Measurements from ENCODE around the gene ACVR1B.
"Not testable (repeated sequence)": the region's sequence is repeated elsewhere in the genome, so short reads cannot be mapped to it uniquely, and the experiment has no call there.

ACVR1B gene

GRCh38 chr12:51972422-51972812, 20.9 kb downstream of the ACVR1B start:
- DNase-seq = no peak

GRCh38 chr12:51972849-51973273, 21.4 kb downstream of the ACVR1B start:
- DNase-seq = no peak

- no peak for DNase-seq
These were observed 22.1 kb downstream of the ACVR1B start for GRCh38 chr12:51973560-51973959.

- DNase-seq = no peak
These were observed 23.1 kb downstream of the ACVR1B start for GRCh38 chr12:51974646-51975045.

- no peak for DNase-seq
These were observed 23.7 kb downstream of the ACVR1B start for GRCh38 chr12:51975196-51975595.

- DNase-seq = peak; percentile 79
These were observed 25.1 kb downstream of the ACVR1B start for GRCh38 chr12:51976376-51977160.

- DNase-seq = no peak
These were observed 25.8 kb downstream of the ACVR1B start for GRCh38 chr12:51977320-51977753.

- not testable (repeated sequence) for DNase-seq
These were observed 27.8 kb downstream of the ACVR1B start for GRCh38 chr12:51979306-51979705.

GRCh38 chr12:51980051-51980808, 28.7 kb downstream of the ACVR1B start:
- DNase-seq = peak; percentile 72

- no peak for DNase-seq
These were observed 29.3 kb downstream of the ACVR1B start for GRCh38 chr12:51980809-51981127.

- no peak for DNase-seq
These were observed 33.2 kb downstream of the ACVR1B start for GRCh38 chr12:51984657-51985056.

- DNase-seq = no peak
These were observed 33.8 kb downstream of the ACVR1B start for GRCh38 chr12:51985154-51985835.

GRCh38 chr12:51986834-51987233, 35.3 kb downstream of the ACVR1B start:
- DNase-seq = no peak

GRCh38 chr12:51992246-51992645, 40.7 kb downstream of the ACVR1B start:
- no peak for DNase-seq

GRCh38 chr12:51994539-51994820, 43.0 kb downstream of the ACVR1B start:
- no peak for DNase-seq

GRCh38 chr12:51994959-51995358, 43.5 kb downstream of the ACVR1B start:
- DNase-seq = no peak

- no peak for DNase-seq
These were observed 45.6 kb downstream of the ACVR1B start for GRCh38 chr12:51997136-51997535.

- DNase-seq = no peak
These were observed 51.6 kb downstream of the ACVR1B start for GRCh38 chr12:52003016-52003550.

GRCh38 chr12:52003591-52003990, 52.1 kb downstream of the ACVR1B start:
- no peak for DNase-seq

- DNase-seq = peak; percentile 53
These were observed 52.6 kb downstream of the ACVR1B start for GRCh38 chr12:52004042-52004648.

- DNase-seq = no peak
These were observed 53.9 kb downstream of the ACVR1B start for GRCh38 chr12:52005218-52005902.

GRCh38 chr12:52005903-52006703, 54.6 kb downstream of the ACVR1B start:
- DNase-seq = no peak

All from kidney glomerular epithelial cell (primary cell).